SHP77 (cell line): ENCODE measurements around the gene NDST1.
"Not testable (repeated sequence)": the region's sequence is repeated elsewhere in the genome, so short reads cannot be mapped to it uniquely, and the experiment has no call there.

Source experiments
- DNase-seq, 2 experiments: peaks; one replicate each; lab custom pipeline; 2025; lab: John Stamatoyannopoulos, UW

Gene NDST1

GRCh38 chr5:150508277-150508640, 328 bp downstream of the NDST1 start:
- no peak for DNase-seq

GRCh38 chr5:150508828-150509227, 897 bp downstream of the NDST1 start:
- no peak for DNase-seq

- DNase-seq: no peak
Measured at GRCh38 chr5:150509992-150510391, 2.1 kb downstream of the NDST1 start.

GRCh38 chr5:150510460-150511263, 2.7 kb downstream of the NDST1 start:
- DNase-seq: no peak

GRCh38 chr5:150511578-150512367, 3.8 kb downstream of the NDST1 start:
- DNase-seq: no peak

GRCh38 chr5:150512368-150512747, 4.4 kb downstream of the NDST1 start:
- DNase-seq: no peak

- no peak for DNase-seq
Measured at GRCh38 chr5:150513375-150514309, 5.7 kb downstream of the NDST1 start.

GRCh38 chr5:150514708-150515211, 6.8 kb downstream of the NDST1 start:
- DNase-seq: peak in 1 of 2 experiments; percentile 25

- no peak for DNase-seq
Measured at GRCh38 chr5:150515446-150515845, 7.5 kb downstream of the NDST1 start.

- DNase-seq: no peak
Measured at GRCh38 chr5:150516011-150516410, 8.1 kb downstream of the NDST1 start.

- peak; percentile 64 to 72 for DNase-seq
Measured at GRCh38 chr5:150517272-150518152, 9.6 kb downstream of the NDST1 start.

- not testable (repeated sequence) for DNase-seq
Measured at GRCh38 chr5:150518712-150519559, 11.0 kb downstream of the NDST1 start.

- no peak for DNase-seq
Measured at GRCh38 chr5:150519560-150519945, 11.6 kb downstream of the NDST1 start.

- DNase-seq: no peak
Measured at GRCh38 chr5:150519978-150520377, 12.0 kb downstream of the NDST1 start.

GRCh38 chr5:150520747-150521521, 13.0 kb downstream of the NDST1 start:
- DNase-seq: no peak

GRCh38 chr5:150521522-150521817, 13.5 kb downstream of the NDST1 start:
- no peak for DNase-seq

- no peak for DNase-seq
Measured at GRCh38 chr5:150521939-150522503, 14.1 kb downstream of the NDST1 start.

- DNase-seq: peak; percentile 83 to 84
Measured at GRCh38 chr5:150522504-150523414, 14.8 kb downstream of the NDST1 start.
